H9 (cell line): Measurements from ENCODE around the gene UBAC2. TPM values are rescaled to one million over a fixed set of nuclear protein-coding genes. Genes with fewer than 3 reads are reported as not detected.

Source experiments
- DNase-seq: peaks from one replicate; pipeline ENCODE4 v3.0.0-alpha.2; 2017
- H2AFZ ChIP-seq: one replicate; pipeline ENCODE4 v1.6.1; 2013; ENCODE audit warnings: mild to moderate bottlenecking, low read length, control low read depth, moderate library complexity
- H2AK5ac ChIP-seq: 2 replicates; pipeline ENCODE4 v1.6.1; 2013; ENCODE audit warnings: low read length, control low read depth, mixed read lengths; ENCODE audit not compliant: insufficient read length
- H2BK120ac ChIP-seq: one replicate; pipeline ENCODE4 v1.6.1; 2013; ENCODE audit warnings: low read depth, mild to moderate bottlenecking, low read length, control low read depth, inconsistent platforms; ENCODE audit not compliant: poor library complexity, severe bottlenecking
- H2BK12ac ChIP-seq: 2 replicates; pipeline ENCODE4 v1.6.1; 2013; ENCODE audit warnings: low read length, control low read depth, mixed read lengths, low read depth; ENCODE audit not compliant: insufficient read length
- H2BK15ac ChIP-seq: 2 replicates; pipeline ENCODE4 v1.6.1; 2013; ENCODE audit warnings: low read depth, low read length, control low read depth
- H2BK20ac ChIP-seq: one replicate; pipeline ENCODE4 v1.6.1; 2013; ENCODE audit warnings: low read depth, mild to moderate bottlenecking, low read length, control low read depth, inconsistent platforms; ENCODE audit not compliant: poor library complexity, severe bottlenecking
- H2BK5ac ChIP-seq: 2 replicates; pipeline ENCODE4 v1.6.1; 2013; ENCODE audit warnings: low read length, control low read depth, mixed read lengths; ENCODE audit not compliant: insufficient read length
- H3K14ac ChIP-seq: 2 replicates; pipeline ENCODE4 v1.6.1; 2013; ENCODE audit warnings: low read length, control low read depth; ENCODE audit not compliant: insufficient read depth
- H3K18ac ChIP-seq: 2 replicates; pipeline ENCODE4 v1.6.1; 2013; ENCODE audit warnings: low read depth, mild to moderate bottlenecking, mixed read lengths, low read length, control low read depth; ENCODE audit not compliant: insufficient read length
- H3K23ac ChIP-seq: 2 replicates; pipeline ENCODE4 v1.6.1; 2013; ENCODE audit warnings: low read length, control low read depth, mixed read lengths, low read depth; ENCODE audit not compliant: insufficient read length
- H3K23me2 ChIP-seq: 2 replicates; pipeline ENCODE4 v1.6.1; 2013; ENCODE audit warnings: low read depth, mild to moderate bottlenecking, mixed read lengths, low read length, control low read depth; ENCODE audit not compliant: insufficient read length, poor library complexity, severe bottlenecking
- H3K27ac ChIP-seq: 2 replicates; pipeline ENCODE4 v1.5.1; 2013; ENCODE audit warnings: low read length, control low read depth, mixed read lengths, low read depth; ENCODE audit not compliant: insufficient read length
- H3K27me3 ChIP-seq: 2 replicates; pipeline ENCODE4 v1.6.1; 2013; ENCODE audit warnings: low read length, control low read depth, inconsistent platforms; ENCODE audit not compliant: insufficient read depth
- H3K4ac ChIP-seq: 2 replicates; pipeline ENCODE4 v1.6.1; 2013; ENCODE audit warnings: low read depth, mild to moderate bottlenecking, control low read depth, inconsistent platforms, low read length, moderate library complexity
- H3K4me1 ChIP-seq: 2 replicates; pipeline ENCODE4 v1.6.1; 2013; ENCODE audit warnings: low read length, control low read depth, inconsistent platforms; ENCODE audit not compliant: insufficient read depth
- H3K4me2 ChIP-seq: 2 replicates; pipeline ENCODE4 v1.6.1; 2013; ENCODE audit warnings: low read length, control low read depth, mixed read lengths; ENCODE audit not compliant: insufficient read length, insufficient read depth
- H3K56ac ChIP-seq: 2 replicates; pipeline ENCODE4 v1.6.1; 2013; ENCODE audit warnings: low read depth, mild to moderate bottlenecking, mixed read lengths, low read length, control low read depth; ENCODE audit not compliant: insufficient read length
- H3K79me1 ChIP-seq: 2 replicates; pipeline ENCODE4 v1.6.1; 2013; ENCODE audit warnings: low read depth, mild to moderate bottlenecking, moderate library complexity, low read length, control low read depth, inconsistent platforms; ENCODE audit not compliant: insufficient read depth, poor library complexity, severe bottlenecking
- H3K79me2 ChIP-seq: 2 replicates; pipeline ENCODE4 v1.6.1; 2013; ENCODE audit warnings: low read length, control low read depth, inconsistent platforms; ENCODE audit not compliant: insufficient read depth
- H3K9ac ChIP-seq: 2 replicates; pipeline ENCODE4 v1.6.1; 2013; ENCODE audit warnings: low read length, control low read depth, mixed read lengths; ENCODE audit not compliant: insufficient read length; ENCODE audit errors: extremely low read depth
- H3K9me3 ChIP-seq: one replicate; pipeline ENCODE4 v1.6.1; 2013; ENCODE audit warnings: low read depth, low read length, inconsistent platforms; ENCODE audit not compliant: control insufficient read depth
- H3T11ph ChIP-seq: one replicate; pipeline ENCODE4 v1.6.1; 2013; ENCODE audit warnings: mild to moderate bottlenecking, low read length, control low read depth, inconsistent platforms
- H4K20me1 ChIP-seq: one replicate; pipeline ENCODE4 v1.6.1; 2013; ENCODE audit not compliant: control insufficient read depth, insufficient read length, insufficient read depth
- H4K5ac ChIP-seq: 2 replicates; pipeline ENCODE4 v1.6.1; 2013; ENCODE audit warnings: low read depth, mild to moderate bottlenecking, mixed read lengths, low read length, control low read depth; ENCODE audit not compliant: insufficient read length
- H4K8ac ChIP-seq: replicated peaks from 2 replicates; pipeline ENCODE4 v1.6.1; 2013; ENCODE audit warnings: low read length, control low read depth, mixed read lengths, low read depth; ENCODE audit not compliant: insufficient read length
- H4K91ac ChIP-seq: 2 replicates; pipeline ENCODE4 v1.6.1; 2013; ENCODE audit warnings: low read depth, mild to moderate bottlenecking, moderate library complexity, mixed read lengths, low read length, control low read depth; ENCODE audit not compliant: insufficient read length
- H3K27ac Mint-ChIP-seq, 3 experiments: 2 replicates in 2 of 3; 3 replicates in 1 of 3; pipeline ENCODE4 v1.8.0; 2020 to 2021; ENCODE audit warnings: mixed read lengths in 3 of 3, mild to moderate bottlenecking in 1 of 3, moderate library complexity in 1 of 3
- H3K27me3 Mint-ChIP-seq: 2 replicates; pipeline ENCODE4 v1.8.0; 2021; ENCODE audit warnings: low read depth, mild to moderate bottlenecking, moderate library complexity, mixed read lengths
- H3K36me3 Mint-ChIP-seq, 3 experiments: 2 replicates in 2 of 3; 3 replicates in 1 of 3; pipeline ENCODE4 v1.8.0; 2020 to 2021; ENCODE audit warnings: low read depth in 3 of 3, mixed read lengths in 3 of 3; ENCODE audit not compliant: insufficient read depth in 1 of 3
- H3K4me1 Mint-ChIP-seq, 2 experiments: 2 replicates each; pipeline ENCODE4 v1.8.0; 2020; ENCODE audit warnings: mixed read lengths in 2 of 2
- H3K4me3 Mint-ChIP-seq, 2 experiments: 2 replicates in 1 of 2; 3 replicates in 1 of 2; pipeline ENCODE4 v1.8.0; 2020 to 2021; ENCODE audit warnings: mild to moderate bottlenecking in 2 of 2, mixed read lengths in 2 of 2, moderate library complexity in 1 of 2
- H3K9me3 Mint-ChIP-seq, 2 experiments: 2 replicates in 1 of 2; 3 replicates in 1 of 2; pipeline ENCODE4 v1.8.0; 2020; ENCODE audit warnings: mild to moderate bottlenecking in 2 of 2, mixed read lengths in 2 of 2, moderate library complexity in 1 of 2
- CTCF ChIP-seq: fragments of 200-600 bp; sonication (generic); conservative IDR thresholded peaks from 3 replicates; pipeline ENCODE4 v1.8.0; 2021; ENCODE audit warnings: antibody characterized with exemption, mild to moderate bottlenecking
- WGBS: extraction: QIAGEN DNeasy Blood & Tissue Kit; methylation state at CpG from one replicate; pipeline ENCODE4 v1.1.7; 2013; ENCODE audit warnings: missing lambda C conversion rate, low lambda C conversion rate, mixed read lengths; ENCODE audit not compliant: insufficient read length; ENCODE audit errors: extremely low coverage; 5-methylcytosine and 5-hydroxymethylcytosine counted together
- total RNA-seq: library from RNA; stranded (reverse); gene quantifications from 2 replicates; pipeline ENCODE4 v1.2.1, GENCODE V29; 2021

The UBAC2 gene
- total RNA-seq, 1 experiment from 2014 or later, result 52.3 TPM

DNA sequence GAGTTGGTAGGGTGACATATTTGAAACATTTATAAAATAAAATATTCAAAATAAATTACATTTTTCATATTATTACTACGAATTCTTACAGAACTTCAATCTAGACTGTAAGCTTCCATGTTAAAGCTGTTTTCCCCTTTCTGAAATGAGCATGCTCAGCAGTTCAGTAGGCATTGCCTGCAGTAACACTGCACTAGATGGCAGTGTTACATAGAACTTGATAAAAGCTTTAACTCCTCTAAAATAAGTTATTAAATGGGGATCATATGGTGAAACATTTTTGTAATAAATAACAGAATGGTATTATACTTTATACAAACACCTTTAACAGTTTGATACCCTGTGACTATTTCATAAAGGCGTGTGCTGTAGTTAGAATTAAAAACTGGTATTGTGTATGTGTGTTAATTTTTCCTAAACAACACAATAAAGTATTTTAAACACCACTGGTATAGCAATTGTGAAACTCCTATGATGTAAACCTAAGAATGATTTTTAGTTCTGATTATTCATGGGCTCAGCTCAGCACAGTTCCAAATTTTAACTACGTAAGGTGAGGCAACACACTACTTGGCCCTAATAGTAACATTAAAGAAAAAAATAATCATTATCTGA, 69.1 kb downstream of the UBAC2 start:
- no peak overlapping the region for H2BK12ac ChIP-seq
- Mint-ChIP-seq H3K27ac (no peak overlapping the region), H3K4me1 (peaks cover 0 to 3% of the 10 kb centered on the region in 2 experiments; a peak in 1 of 4 replicates), H3K27me3 (no peaks in the 10 kb centered on the region), H3K9me3 (peaks cover 3% of the 10 kb centered on the region in 2 experiments; a peak in 3 of 5 replicates), H3K4me3 (no peak overlapping the region), H3K36me3 (peaks cover 0 to 11% (median 3%) of the 10 kb centered on the region in 3 experiments; a peak in 3 of 7 replicates)
- H2BK120ac ChIP-seq, result no peak overlapping the region
- H4K8ac ChIP-seq, result no peak overlapping the region
- H4K20me1 ChIP-seq, result no peaks in the 10 kb centered on the region
- H3K56ac ChIP-seq, result no peak overlapping the region
- TF ChIP-seq CTCF, result peak; percentile 70
- H2AFZ ChIP-seq, result no peak overlapping the region
- no peak overlapping the region for H3K23ac ChIP-seq
- no peaks in the 10 kb centered on the region for H3K27me3 ChIP-seq
- no peak overlapping the region for H4K91ac ChIP-seq
- H3K9me3 ChIP-seq, result no peaks in the 10 kb centered on the region
- no peak overlapping the region for H2BK15ac ChIP-seq
- no peaks in the 10 kb centered on the region for H3K79me2 ChIP-seq
- H2BK20ac ChIP-seq, result no peak overlapping the region
- H3K9ac ChIP-seq, result no peak overlapping the region
- H3K23me2 ChIP-seq, result no peaks in the 10 kb centered on the region
- H3K4ac ChIP-seq, result no peak overlapping the region
- no peak overlapping the region for H3T11ph ChIP-seq
- peaks cover 3% of the 10 kb centered on the region for H3K79me1 ChIP-seq
- H2BK5ac ChIP-seq, result no peak overlapping the region
- H3K4me1 ChIP-seq, result no peaks in the 10 kb centered on the region
- WGBS, result no CpG with 5 or more reads among the region's 3 CpGs
- no peak overlapping the region for H4K5ac ChIP-seq
- no peak overlapping the region for H3K18ac ChIP-seq
- no peak overlapping the region for H3K27ac ChIP-seq
- no peak overlapping the region for H2AK5ac ChIP-seq
- H3K14ac ChIP-seq, result no peak overlapping the region
- no peak overlapping the region for H3K4me2 ChIP-seq
- no peak for DNase-seq
